Body of pancreas (tissue), 4 donors: ENCODE results near the gene YKT6.

Experiments used
- CTCF ChIP-seq, 7 experiments: fragments of 450-650 bp in 4 of 7; fragments of 200-600 bp in 3 of 7; sonication (generic) in 3 of 7; IDR thresholded peaks; one replicate each; pipeline ENCODE4 v1.5.1; 2016 to 2019; ENCODE audit warnings: antibody characterized with exemption in 7 of 7
- POLR2A ChIP-seq, 3 donors: fragments of 450-650 bp; IDR thresholded peaks; one replicate each; pipeline ENCODE4 v1.6.1; 2016; ENCODE audit warnings: antibody characterized with exemption in 3 of 3, mild to moderate bottlenecking in 2 of 3

GRCh38 chr7:44240376-44240775, 39.6 kb downstream of the YKT6 start:
- no peak for TF ChIP-seq CTCF (IDR thresholded peaks at IDR 0.05)
- TF ChIP-seq POLR2A (IDR thresholded peaks at IDR 0.05), result no peak
